Ovary (tissue), 9 donors: Measurements from ENCODE around the gene CALHM4. TPM values are rescaled to one million over a fixed set of nuclear protein-coding genes. Genes with fewer than 3 reads are reported as not detected.

Experiments used
- DNase-seq, 5 donors: peaks; one replicate each; pipeline ENCODE4 v3.0.0-alpha.2; 2019 to 2020
- H3K27ac ChIP-seq, 2 donors: fragments of 200-600 bp; one replicate each; pipeline versions ENCODE4 v1.5.1 to v1.8.0; 2019 to 2022
- H3K27me3 ChIP-seq: fragments of 200-600 bp; one replicate; pipeline ENCODE4 v1.8.0; 2022
- H3K36me3 ChIP-seq: fragments of 200-600 bp; sonication (generic); one replicate; pipeline ENCODE4 v1.5.1; 2019
- H3K4me1 ChIP-seq: one replicate; pipeline ENCODE4 v1.8.1; 2013; ENCODE audit warnings: mild to moderate bottlenecking, moderate library complexity; ENCODE audit not compliant: insufficient read depth
- H3K4me3 ChIP-seq: fragments of 200-600 bp; sonication (generic); one replicate; pipeline ENCODE4 v1.5.1; 2017
- H3K9me3 ChIP-seq, 2 donors: fragments of 200-600 bp in 1 of 2; sonication (generic) in 1 of 2; one replicate each; pipeline versions ENCODE4 v1.5.1 to v1.8.1; 2013 to 2019; ENCODE audit warnings: mild to moderate bottlenecking in 1 of 2, moderate library complexity in 1 of 2
- CTCF ChIP-seq, 3 donors: fragments of 450-650 bp in 2 of 3; fragments of 200-600 bp in 1 of 3; IDR thresholded peaks; one replicate each; pipeline versions ENCODE4 v1.5.1 to v1.8.0; 2016 to 2022; ENCODE audit warnings: antibody characterized with exemption in 3 of 3, mild to moderate bottlenecking in 1 of 3
- EP300 ChIP-seq: sonication (generic); formaldehyde crosslinking; IDR thresholded peaks from one replicate; pipeline ENCODE4 v1.6.1; 2017; ENCODE audit warnings: antibody characterized with exemption
- POLR2A ChIP-seq: fragments of 450-650 bp; IDR thresholded peaks from one replicate; pipeline ENCODE4 v1.6.1; 2017; ENCODE audit warnings: antibody characterized with exemption, mild to moderate bottlenecking, moderate library complexity
- WGBS, 3 donors: extraction: QIAGEN DNeasy Blood & Tissue Kit in 1 of 3; methylation state at CpG; one replicate each; pipeline versions ENCODE4 v1.1.5 to v1.1.7; 2013 to 2017; 5-methylcytosine and 5-hydroxymethylcytosine counted together
- intact Hi-C, 4 donors: fragments of 100-400 bp; cut with DNase I; formaldehyde crosslinking; loops; one replicate each; pipeline versions ENCODE4 v1.11.0 to v1.15.1; 2022 to 2023
- polyA plus RNA-seq, 2 donors: library from polyadenylated mRNA; stranded (reverse); fragments of 200-250 nt in 1 of 2; fragments of 350-450 nt in 1 of 2; fragmentation: Illumina TruSeq in 1 of 2; extraction: RNeasy Lipid Tissue Mini Kit (QIAGEN cat#74804) in 1 of 2; gene quantifications; one replicate each; pipeline ENCODE4 v1.2.3, GENCODE V29; 2013 to 2014
- total RNA-seq, 7 donors: library from RNA; depleted of rRNA in 2 of 7; stranded (reverse); fragments of >200 nt in 2 of 7; fragmentation: NEBNext Ultra II Directional in 3 of 7; extraction: Animal tissue kit (Norgen Biotek cat#: 25700) in 3 of 7; gene quantifications; one replicate each; pipeline versions ENCODE4 v1.1.0 to v1.2.4, GENCODE V29; 2016 to 2023
- donor health status: DM: no; HTN: no; CAD: no; lungs with moderate emphysema.
- donor health status: DM: no; HTN: no; CAD: no.
- donor health status: Bipolar disorder and iron deficiency.
- donor health status: DM: yes; HTN: yes; CAD: no.
- donor health status: DM: no; HTN: no; CAD: no.
- donor health status: DM: yes; HTN: yes; CAD: no.

The CALHM4 gene
- total and polyA plus RNA-seq, 9 donors = 0.38 TPM; not detected in 8

- no peaks in the 10 kb centered on the region for H3K27me3 ChIP-seq
- WGBS, 3 donors = 86 to 87% (median 86%) methylated on average over 12 of the region's 12 CpGs
- no peak overlapping the region for H3K4me3 ChIP-seq
- peaks cover 2% of the 10 kb centered on the region for H3K4me1 ChIP-seq
- TF ChIP-seq CTCF (IDR thresholded peaks at IDR 0.05) (peak; percentile 23 to 71 (median 55)), POLR2A (no peak), EP300 (no peak)
- H3K27ac ChIP-seq = no peak overlapping the region
- no peaks in the 10 kb centered on the region for H3K36me3 ChIP-seq
- peak; percentile 25 to 64 (median 36) for DNase-seq
- H3K9me3 ChIP-seq = no peaks in the 10 kb centered on the region
- intact Hi-C loops = loop anchor here in 2 of 4 donors (10.0 kb wide), 2 partner anchors 257 to 267 kb away; partner anchors contain the start of gene TSPYL1 (in 1 of the 2)
Measured at GRCh38 chr6:116531675-116532570, 21.6 kb upstream of the CALHM4 start.

GRCh38 chr6:116533233-116533957 is 20.2 kb upstream of the CALHM4 start:
- Histone ChIP-seq H3K4me3 (no peak overlapping the region), H3K27me3 (no peaks in the 10 kb centered on the region), H3K36me3 (no peaks in the 10 kb centered on the region), H3K9me3 (no peaks in the 10 kb centered on the region), H3K27ac (no peak overlapping the region), H3K4me1 (peaks cover 2% of the 10 kb centered on the region)
- DNase-seq = no peak
- intact Hi-C loops = loop anchor here in 2 of 4 donors (10.0 kb wide), 2 partner anchors 259 to 269 kb away; partner anchors contain the start of gene TSPYL1 (in 1 of the 2)
- TF ChIP-seq POLR2A = no peak
- TF ChIP-seq EP300 = no peak
- no peak for TF ChIP-seq CTCF (IDR thresholded peaks at IDR 0.05)
- 66 to 80% (median 71%) methylated on average over 9 of the region's 9 CpGs for WGBS, 3 donors

- Histone ChIP-seq H3K27me3 (no peaks in the 10 kb centered on the region), H3K4me1 (no peaks in the 10 kb centered on the region), H3K4me3 (no peak overlapping the region), H3K36me3 (no peaks in the 10 kb centered on the region), H3K9me3 (no peaks in the 10 kb centered on the region), H3K27ac (no peak overlapping the region)
- TF ChIP-seq CTCF (IDR thresholded peaks at IDR 0.05) = no peak
- no peak for TF ChIP-seq EP300
- TF ChIP-seq POLR2A = no peak
- no peak for DNase-seq
- intact Hi-C loops = loop anchor here in 2 of 4 donors (10.0 kb wide), 2 partner anchors 260 to 270 kb away; partner anchors contain the start of gene TSPYL1 (in 1 of the 2)
Measured at GRCh38 chr6:116535109-116535508, 18.4 kb upstream of the CALHM4 start.

GRCh38 chr6:116536216-116536621 is 17.3 kb upstream of the CALHM4 start:
- Histone ChIP-seq H3K27me3 (no peaks in the 10 kb centered on the region), H3K27ac (no peak overlapping the region), H3K4me1 (no peaks in the 10 kb centered on the region), H3K4me3 (no peak overlapping the region), H3K9me3 (no peaks in the 10 kb centered on the region), H3K36me3 (no peaks in the 10 kb centered on the region)
- 11 to 14% (median 11%) methylated on average over 4 of the region's 4 CpGs for WGBS, 3 donors
- no peak for DNase-seq
- TF ChIP-seq CTCF (IDR thresholded peaks at IDR 0.05) (peak in 2 of 3 donors; percentile 19 to 25), EP300 (no peak), POLR2A (no peak)
- intact Hi-C loops = loop anchor here in 2 of 4 donors (10.0 kb wide), 2 partner anchors 261 to 271 kb away; partner anchors contain the start of gene TSPYL1 (in 1 of the 2)
